Islet precursor cell (in vitro differentiated cells): ENCODE results near the gene TCHH.
"Not testable (repeated sequence)": the region's sequence is repeated elsewhere in the genome, so short reads cannot be mapped to it uniquely, and the experiment has no call there.

Experiments used
- DNase-seq: peaks from one replicate; pipeline ENCODE4 v3.0.0-alpha.2; 2018

Gene TCHH

DNA sequence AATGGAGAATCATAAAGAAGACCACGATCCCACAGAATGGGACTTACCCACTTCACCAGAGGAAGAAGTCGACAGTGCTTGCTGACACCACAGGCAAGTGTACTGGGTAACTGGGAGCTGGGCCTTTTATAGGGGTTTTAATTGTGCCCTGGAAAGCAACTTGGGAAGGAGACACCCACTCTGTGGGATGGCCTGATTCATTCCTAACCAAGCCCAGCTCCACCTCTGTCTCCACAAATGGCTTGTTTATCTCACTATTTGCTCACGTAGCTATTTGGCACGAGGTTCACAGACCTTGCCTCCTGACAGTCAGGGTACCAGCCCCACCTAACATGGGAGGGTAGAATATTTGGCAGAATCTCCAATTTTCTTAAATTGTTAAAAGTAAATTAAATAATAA is at the start of gene TCHH:
Gene TCHH (minus strand): TSS at position 101 of the 400 bp plus-strand sequence. CDS start 1,364 bp downstream, outside the sequence.
- DNase-seq: no peak

DNA sequence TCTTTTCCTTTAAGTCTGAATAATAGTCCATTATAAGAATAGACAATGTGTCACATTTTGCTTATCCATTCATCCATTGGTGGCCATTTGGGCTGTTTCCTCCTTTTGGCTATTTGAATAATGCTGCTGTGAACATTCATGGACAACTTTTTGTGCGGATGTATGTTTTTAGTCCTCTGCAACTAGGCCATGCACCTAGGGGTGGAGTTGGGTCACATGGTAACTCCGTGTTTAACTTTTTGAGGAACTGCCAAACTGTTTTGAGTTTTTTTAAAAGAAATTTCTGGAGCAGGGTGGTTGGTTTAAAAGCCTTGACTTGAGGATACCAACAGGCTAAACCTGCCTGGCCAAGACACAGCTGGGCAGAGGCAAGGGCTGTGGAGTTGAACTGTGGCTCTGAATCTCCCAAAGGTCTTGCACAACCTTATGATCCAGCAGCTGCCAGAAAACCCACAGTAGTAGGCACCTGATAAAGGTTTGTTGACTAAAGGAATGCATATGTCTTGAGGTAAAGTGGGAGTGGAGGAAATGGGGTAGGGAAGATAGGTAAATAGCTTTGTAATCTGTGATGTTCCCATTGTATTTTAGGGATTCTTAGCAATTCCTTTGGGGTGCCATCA is 49.4 kb upstream of the TCHH start:
- no peak for DNase-seq

- no peak for DNase-seq
These were observed 47.7 kb upstream of the TCHH start for GRCh38 chr1:152162792-152163463.

DNA sequence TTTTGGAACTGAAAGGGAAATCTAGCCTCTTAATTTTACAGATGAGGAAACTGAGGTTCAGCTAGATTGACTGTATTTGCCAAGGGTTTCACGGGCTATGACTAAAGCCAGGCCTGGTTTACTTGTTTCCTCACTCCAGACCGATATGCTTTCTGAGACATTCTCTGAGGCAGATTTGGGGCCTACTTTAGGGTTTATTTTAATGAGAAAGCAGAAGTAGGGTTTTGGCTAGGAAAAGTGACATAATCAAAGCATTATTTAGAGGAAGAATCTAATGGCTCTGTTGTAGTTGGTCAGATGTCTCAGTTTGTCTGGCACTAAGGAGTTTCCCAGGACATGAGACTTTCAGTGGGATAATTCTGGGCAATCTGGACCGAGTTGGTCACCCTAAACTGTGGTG is 45.3 kb upstream of the TCHH start:
- no peak for DNase-seq

GRCh38 chr1:152159144-152159543 is 43.9 kb upstream of the TCHH start, which contains the start of gene RPTN:
Gene RPTN, minus strand, starts transcription at chr1:152159228. Its CDS starts 1,339 bp downstream, at chr1:152157889.
- DNase-seq: no peak

GRCh38 chr1:152153996-152154395 is 38.8 kb upstream of the TCHH start:
- no peak for DNase-seq

DNA sequence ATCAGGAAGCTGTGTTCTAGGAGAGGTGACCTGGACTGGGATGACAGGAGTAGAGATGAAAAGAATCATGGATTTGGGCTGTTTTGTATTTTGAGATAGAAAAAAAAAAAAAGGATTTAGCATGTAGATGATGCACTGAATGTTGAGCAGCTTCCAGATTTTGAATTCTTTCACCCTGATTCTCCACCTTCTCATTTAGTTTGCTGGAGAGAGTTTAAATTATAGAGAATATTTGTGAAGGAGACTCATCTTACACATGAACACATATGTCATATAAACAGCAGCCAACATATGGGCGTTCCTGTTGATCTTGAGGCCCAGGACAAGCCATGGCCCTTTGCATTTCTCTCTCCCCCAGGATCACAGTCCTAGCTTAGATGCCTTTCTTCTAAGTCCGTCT is 36.4 kb upstream of the TCHH start:
- no peak for DNase-seq

- no peak for DNase-seq
These were observed 33.7 kb upstream of the TCHH start for GRCh38 chr1:152148981-152149380.

GRCh38 chr1:152148051-152148450 is 32.8 kb upstream of the TCHH start:
- no peak for DNase-seq

DNA sequence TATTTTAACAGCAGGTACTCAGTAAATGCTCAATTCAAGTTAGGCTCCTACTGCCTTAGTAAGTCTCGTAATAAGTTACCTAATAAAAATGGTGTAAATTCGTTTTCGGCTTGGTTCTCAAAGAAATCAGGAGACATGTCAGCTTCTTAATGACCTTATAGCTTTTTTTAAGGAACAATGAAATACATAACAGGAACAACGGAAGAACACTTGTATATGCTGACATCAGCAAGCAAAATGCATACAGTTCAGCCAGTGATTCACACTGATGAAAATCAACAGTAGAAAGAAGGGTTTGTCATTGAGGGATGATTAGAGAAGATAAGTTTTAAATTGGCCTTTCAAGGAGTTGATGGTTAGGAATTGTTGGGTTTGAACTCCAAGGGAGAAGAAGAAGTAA is 30.5 kb upstream of the TCHH start:
- DNase-seq: no peak

DNA sequence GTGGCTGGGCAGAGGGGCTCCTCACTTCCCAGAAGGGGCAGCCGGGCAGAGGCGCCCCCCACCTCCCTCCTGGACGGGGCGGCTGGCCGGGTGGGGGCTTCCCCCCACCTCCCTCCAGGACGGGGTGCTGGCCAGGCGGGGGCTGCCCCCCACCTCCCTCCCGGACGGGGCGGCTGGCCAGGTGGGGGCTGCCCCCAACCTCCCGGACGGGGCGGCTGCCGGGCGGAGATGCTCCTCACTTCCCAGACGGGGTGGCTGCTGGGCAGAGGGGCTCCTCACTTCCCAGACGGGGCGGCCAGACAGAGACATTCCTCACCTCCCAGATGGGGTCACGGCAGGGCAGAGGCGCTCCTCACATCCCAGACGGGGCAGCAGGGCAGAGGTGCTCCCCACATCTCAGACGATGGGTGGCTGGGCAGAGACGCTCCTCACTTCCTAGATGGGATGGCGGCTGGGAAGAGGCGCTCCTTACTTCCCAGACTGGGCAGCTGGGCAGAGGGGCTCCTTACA is 29.5 kb upstream of the TCHH start:
- not testable (repeated sequence) for DNase-seq

DNA sequence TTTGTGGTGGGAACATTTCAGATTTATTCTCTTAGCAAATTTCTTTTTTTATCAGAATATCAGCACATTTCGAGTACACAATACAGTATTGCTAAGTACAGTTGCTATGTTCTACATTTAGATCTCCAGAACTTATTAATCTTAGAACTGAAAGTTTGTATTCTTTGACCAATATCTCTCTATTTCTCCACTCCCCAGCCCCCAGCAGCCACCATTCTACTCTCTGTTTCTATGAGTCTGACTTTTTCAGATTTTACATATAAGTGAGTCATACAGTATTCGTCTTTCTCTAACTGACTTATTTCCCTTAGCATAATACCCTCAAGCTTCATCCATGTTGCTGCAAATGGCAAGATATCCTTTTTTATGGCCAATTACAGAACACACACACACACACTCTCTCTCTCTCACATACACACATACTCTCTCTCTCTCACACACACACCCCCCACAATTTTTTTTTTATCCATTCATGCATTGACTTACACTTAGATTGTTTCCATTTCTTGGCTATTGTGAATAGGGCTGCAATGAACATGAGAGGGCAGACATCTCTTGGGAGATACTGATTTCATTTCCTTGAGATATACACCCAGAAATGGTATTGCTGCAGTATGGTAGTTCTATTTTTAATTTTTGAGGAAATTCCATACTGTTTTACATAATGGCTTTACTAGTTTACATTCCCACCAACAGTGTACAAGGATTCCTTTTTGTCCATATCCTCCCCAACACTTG is 28.1 kb upstream of the TCHH start:
- DNase-seq: no peak

DNA sequence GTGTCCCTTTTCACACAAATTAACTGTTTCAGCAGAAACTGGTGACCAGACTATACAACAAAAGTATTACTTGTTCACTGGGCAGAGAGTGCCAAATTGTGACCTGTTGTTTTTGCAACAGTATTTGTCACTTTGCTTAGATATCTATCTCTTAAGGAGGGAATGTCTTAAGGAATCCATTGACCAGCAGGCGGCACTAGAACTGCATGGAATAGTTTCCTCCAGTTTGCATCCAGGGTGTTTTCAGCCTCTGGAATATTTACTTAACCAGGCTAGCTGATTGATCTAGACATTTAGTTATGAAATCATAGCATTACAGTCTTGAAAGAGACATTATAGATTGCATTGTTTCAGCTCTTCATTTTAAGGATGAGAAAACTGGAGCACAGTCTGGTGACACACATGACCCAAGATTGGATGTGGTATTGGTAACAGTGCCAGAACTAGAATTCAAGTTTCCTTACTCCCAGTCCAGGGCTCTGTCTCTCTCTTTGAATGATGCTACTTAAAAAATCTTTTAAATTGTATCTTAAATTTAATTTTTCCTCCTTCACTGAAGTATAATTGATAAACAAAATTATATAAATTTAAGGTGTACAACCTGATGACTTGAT is 26.8 kb upstream of the TCHH start:
- peak; percentile 61 for DNase-seq

GRCh38 chr1:152137215-152137614 is 22.0 kb upstream of the TCHH start:
- DNase-seq: no peak

DNA sequence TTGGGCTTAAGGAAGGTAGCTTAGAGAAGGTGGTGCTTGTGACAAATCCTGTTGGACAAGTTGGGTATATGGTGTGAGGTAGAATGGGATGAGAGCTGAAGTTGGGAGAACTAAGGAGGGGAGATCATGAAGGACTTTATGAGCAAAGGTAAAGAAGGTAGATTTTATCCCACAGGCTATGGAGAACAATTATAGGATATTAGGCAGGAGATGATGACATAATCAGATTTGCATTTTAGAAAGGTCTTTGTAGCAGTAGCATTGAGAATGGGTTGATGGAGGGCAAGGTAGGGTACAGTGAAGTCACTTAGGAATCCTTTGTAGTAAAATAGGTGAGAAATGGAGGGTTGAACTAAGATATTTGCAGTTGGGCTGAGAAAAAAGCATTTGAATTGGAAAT is 14.9 kb upstream of the TCHH start:
- no peak for DNase-seq

DNA sequence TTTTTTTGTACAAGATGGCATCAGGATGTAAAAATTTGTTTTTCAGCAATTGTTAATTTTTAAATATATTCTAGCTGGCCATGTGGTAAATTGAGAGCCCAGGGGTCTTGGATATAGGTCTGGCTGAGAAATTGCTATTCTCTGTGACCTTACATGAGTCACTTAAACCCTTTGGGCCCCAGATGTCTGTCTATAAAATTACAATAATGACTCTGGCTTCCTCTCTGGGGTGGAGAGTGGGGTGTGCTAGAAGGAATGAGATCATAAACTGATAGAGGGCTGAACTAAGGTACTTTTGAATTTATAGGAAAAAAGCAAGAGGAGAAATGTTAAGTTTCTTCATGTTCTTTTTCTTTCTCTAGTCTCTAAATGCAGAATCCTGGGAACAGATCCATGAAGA is 12.4 kb upstream of the TCHH start:
- DNase-seq: no peak

DNA sequence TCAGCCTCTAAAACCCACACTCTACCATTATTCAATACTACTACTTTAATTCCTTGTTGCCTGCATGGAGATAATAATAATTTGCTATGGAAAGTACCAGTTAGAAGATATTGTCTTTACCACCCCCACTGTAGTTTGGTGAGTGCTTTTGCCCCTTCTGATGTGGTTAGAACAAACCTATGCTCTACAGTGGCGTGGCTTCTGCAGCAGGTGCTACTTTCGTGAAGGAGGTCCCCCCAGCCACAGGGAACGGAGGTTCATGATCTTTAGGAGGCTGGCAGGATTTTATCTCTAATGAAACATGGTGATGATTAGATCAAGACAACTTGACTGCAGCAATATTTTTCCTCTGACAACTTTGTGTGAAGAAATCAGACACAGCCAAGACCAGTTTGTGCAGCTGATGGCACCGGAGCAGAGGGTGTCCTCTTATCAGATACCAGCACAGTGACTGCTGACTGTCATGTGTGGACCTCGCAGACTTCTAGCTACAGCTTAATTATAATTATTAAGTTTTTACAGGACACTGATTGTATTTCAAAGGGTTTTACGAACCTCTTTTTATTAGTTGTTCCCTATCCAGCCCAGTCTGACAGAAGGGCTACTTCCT is 10.7 kb upstream of the TCHH start:
- DNase-seq: no peak

DNA sequence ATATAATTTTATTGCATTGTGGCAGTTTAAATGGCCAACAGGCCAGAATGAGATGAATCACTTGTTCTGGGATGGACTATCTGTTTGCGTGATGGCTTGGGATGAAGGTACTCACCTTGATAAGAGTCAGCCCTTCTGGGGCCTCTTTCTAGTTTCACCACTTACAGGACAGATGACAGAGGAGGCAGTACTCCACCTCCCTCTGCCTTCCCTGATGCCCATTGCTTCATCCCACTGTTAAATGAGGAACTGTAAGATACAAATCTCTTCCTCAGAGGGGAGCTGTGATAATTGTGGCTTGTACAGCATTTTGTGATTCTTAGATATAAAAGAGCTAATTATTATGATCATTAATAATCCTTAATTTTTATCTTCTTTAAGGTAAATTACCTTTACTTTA is 3.7 kb upstream of the TCHH start:
- DNase-seq: no peak

DNA sequence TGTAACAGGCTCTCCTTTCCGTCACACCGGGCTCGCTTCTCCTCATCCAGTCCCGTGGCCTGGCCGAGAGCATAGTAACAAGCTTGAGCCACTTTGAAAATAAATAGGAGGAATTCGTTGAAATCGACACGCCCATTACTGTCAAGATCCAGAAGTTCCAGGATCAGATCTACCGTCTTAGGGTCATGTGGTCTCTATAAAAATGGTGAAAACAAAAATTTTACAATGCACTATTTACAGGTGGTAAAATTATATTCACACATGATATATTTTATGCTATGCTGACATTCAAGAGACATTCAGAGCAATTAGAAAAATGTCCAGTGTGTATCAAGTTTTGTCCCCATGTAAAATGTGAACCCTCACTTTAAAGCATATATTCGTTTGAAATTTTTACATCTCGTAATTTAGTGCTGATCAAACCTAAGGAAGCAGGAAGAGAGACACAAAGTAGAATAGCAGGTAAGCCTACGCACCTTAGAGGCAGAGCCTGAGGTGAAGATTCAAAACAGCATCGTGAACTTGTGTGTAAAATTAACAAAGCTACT is 2.3 kb downstream of the TCHH start:
- no peak for DNase-seq

DNA sequence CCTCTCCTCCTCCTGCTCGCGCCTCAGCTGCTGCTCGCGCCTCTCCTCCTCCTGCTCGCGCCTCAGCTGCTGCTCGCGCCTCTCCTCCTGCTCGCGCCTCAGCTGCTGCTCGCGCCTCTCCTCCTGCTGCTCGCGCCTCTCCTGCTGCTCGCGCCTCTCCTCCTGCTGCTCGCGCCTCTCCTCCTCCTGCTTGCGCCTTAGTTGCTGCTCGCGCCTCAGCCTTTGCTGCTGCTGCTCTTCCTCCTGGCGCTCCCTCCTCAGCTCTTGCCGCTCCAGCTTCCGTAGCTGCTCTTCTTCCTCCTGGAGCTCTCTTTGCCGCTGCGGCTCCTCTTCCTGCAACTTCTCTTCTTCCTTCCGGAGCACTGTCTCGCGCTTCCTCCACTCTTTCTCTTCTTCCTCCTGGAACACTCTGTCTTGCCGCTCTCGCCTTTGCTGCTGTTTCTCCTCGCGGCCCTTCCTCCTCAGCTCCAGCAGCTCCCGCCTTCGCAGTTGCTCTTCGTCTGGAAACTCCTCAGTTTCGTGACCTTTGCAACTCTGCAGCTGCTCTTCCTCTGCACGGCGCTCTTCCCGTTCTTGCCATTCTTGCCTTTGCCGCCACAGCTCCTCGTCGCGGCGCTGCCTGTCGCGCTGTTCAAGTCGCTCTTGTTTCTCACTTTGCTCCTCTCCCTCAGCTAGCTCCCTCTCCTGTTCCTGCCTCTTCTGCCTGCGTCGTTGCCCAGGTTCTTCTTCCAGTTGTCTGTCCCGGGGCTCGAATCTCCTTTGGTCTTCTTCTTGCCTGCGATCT is 3.0 kb downstream of the TCHH start:
- DNase-seq: peak; percentile 67

DNA sequence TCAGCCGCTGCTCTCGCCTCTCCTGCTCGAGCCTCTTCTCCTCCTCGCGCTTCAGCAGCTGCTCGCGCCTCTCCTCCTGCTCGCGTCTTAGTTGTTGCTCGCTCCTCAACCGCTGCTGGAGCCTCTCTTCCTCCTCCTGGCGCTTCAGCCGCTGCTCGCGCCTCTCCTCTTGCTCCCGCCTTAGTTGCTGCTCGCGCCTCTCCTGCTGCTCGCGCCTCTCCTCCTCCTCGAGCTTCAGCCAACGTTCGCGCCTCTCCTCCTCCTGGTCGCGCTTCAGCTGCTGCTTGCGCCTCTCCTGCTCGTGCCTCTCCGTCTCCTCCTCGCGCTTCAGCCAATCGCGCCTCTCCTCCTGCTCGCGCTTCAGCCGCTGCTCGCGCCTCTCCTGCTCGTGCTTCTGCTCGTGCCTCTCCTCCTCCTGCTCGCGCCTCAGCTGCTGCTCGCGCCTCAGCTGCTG is 3.7 kb downstream of the TCHH start:
- DNase-seq: peak; percentile 70
